PC-3 (cell line): Measurements from ENCODE around the gene RET. TPM values are rescaled to one million over a fixed set of nuclear protein-coding genes. Genes with fewer than 3 reads are reported as not detected.

Source experiments
- ATAC-seq: fragments of 200-7000 bp; cut with Tn5 transposase; 2 replicates; pipeline ENCODE4 v1.9.1; 2020; ENCODE audit warnings: mild to moderate bottlenecking, moderate library complexity
- BruUV-seq: library from RNA; stranded (reverse); fragments of 400-500 nt; replicated peaks from 2 replicates; lab custom pipeline; 2021; lab: Mats Ljungman, UMichigan
- CTCF ChIA-PET: fragments of 300-600 bp; sonication (Branson Sonifier 250); formaldehyde crosslinking; loops from one replicate; lab custom pipeline; 2022; ENCODE audit warnings: antibody characterized with exemption; lab: Charles Lee
- POLR2A ChIA-PET: fragments of 300-600 bp; sonication (Branson Sonifier 250); formaldehyde crosslinking; loops from one replicate; lab custom pipeline; 2022; ENCODE audit warnings: antibody characterized with exemption; ENCODE audit not compliant: unreplicated experiment; lab: Charles Lee
- DNase-seq: peaks from one replicate; pipeline ENCODE4 v3.0.0-alpha.2; 2015
- H2AFZ ChIP-seq: fragments of 300-600 bp; sonication (generic); 2 replicates; pipeline ENCODE4 v1.6.0; 2016; ENCODE audit warnings: antibody characterized with exemption, low read length
- H3F3A ChIP-seq: fragments of 300-600 bp; sonication (generic); one replicate; pipeline ENCODE4 v1.6.0; 2017; ENCODE audit warnings: antibody characterized with exemption, low read length, control low read depth, mild to moderate bottlenecking; ENCODE audit not compliant: unreplicated experiment
- H3K27ac ChIP-seq: fragments of 300-600 bp; sonication (generic); 2 replicates; pipeline ENCODE4 v1.5.1; 2016; ENCODE audit warnings: mild to moderate bottlenecking, low read length
- H3K27me3 ChIP-seq: fragments of 300-600 bp; sonication (generic); 2 replicates; pipeline ENCODE4 v1.6.1; 2016; ENCODE audit warnings: low read length, mixed read lengths
- H3K36me3 ChIP-seq: fragments of 300-600 bp; sonication (generic); 2 replicates; pipeline ENCODE4 v1.6.1; 2016; ENCODE audit warnings: low read depth, mixed run types, low read length, mixed read lengths
- H3K4me1 ChIP-seq: fragments of 300-600 bp; sonication (generic); 2 replicates; pipeline ENCODE4 v1.5.1; 2016; ENCODE audit warnings: low read length; ENCODE audit not compliant: insufficient read depth
- H3K4me2 ChIP-seq: fragments of 300-600 bp; sonication (generic); 2 replicates; pipeline ENCODE4 v1.6.0; 2016; ENCODE audit warnings: low read length
- H3K4me3 ChIP-seq: fragments of 300-600 bp; sonication (generic); 2 replicates; pipeline ENCODE4 v1.5.1; 2016; ENCODE audit warnings: mild to moderate bottlenecking, low read length, mixed read lengths
- H3K79me2 ChIP-seq: fragments of 300-600 bp; sonication (generic); 2 replicates; pipeline ENCODE4 v1.6.1; 2017; ENCODE audit warnings: low read length, mixed read lengths
- H3K9ac ChIP-seq: fragments of 300-600 bp; sonication (generic); 2 replicates; pipeline ENCODE4 v1.6.0; 2016; ENCODE audit warnings: mild to moderate bottlenecking, low read length
- H3K9me2 ChIP-seq: fragments of 300-600 bp; sonication (generic); replicated peaks from 2 replicates; pipeline ENCODE4 v1.6.1; 2016; ENCODE audit warnings: mixed run types, low read length, mixed read lengths
- H3K9me3 ChIP-seq: fragments of 300-600 bp; sonication (generic); 2 replicates; pipeline ENCODE4 v1.6.1; 2016; ENCODE audit warnings: low read length, mixed read lengths
- H4K20me1 ChIP-seq: fragments of 300-600 bp; sonication (generic); 2 replicates; pipeline ENCODE4 v1.6.1; 2016; ENCODE audit warnings: low read length, mixed read lengths
- EZH2 ChIP-seq: fragments of 300-600 bp; sonication (generic); IDR thresholded peaks from one replicate; pipeline ENCODE4 v1.6.1; 2017; ENCODE audit warnings: antibody characterized with exemption, mild to moderate bottlenecking, low read length; ENCODE audit not compliant: unreplicated experiment
- EZH2phosphoT487 ChIP-seq: fragments of 300-600 bp; sonication (generic); IDR thresholded peaks from 2 replicates; pipeline ENCODE4 v1.6.1; 2018; ENCODE audit warnings: mild to moderate bottlenecking, antibody characterized with exemption, low read length, borderline replicate concordance
- intact Hi-C: fragments of 100-400 bp; cut with micrococcal nuclease; formaldehyde crosslinking; loops from 2 replicates; pipeline ENCODE4 v1.9.0; 2023
- total RNA-seq: library from RNA; depleted of rRNA; stranded (reverse); fragments of >200 nt; gene quantifications from 2 replicates; pipeline ENCODE4 v1.2.3, GENCODE V29; 2014
- TF ChIP-seq, protein P1 (sequence below): fragments of 300-600 bp; sonication (generic); conservative IDR thresholded peaks from 2 replicates; pipeline ENCODE4 v1.5.1; 2017; ENCODE audit warnings: antibody characterized with exemption, low read depth, mild to moderate bottlenecking, low read length

RET gene
- total RNA-seq, 1 experiment from 2014 or later: not detected

DNA sequence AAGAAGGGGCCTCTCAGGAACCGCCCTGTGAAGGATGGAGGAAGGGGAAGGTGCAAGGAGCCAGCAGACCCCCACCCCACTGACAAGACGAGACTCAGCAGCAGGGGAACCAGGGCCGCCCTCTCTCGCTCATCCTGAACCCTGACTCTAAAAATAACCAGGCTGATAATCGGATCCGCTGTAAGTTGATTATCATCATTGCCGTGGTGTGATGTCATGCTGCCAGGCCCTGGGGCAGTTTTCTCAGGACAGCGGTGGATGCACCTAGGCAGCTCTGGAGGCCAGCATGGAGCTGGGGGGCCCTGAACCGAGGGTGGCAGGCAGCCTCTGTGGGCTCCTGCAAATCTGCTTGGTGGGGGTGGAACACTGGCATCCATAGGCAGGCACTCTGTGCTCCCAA is 7.9 kb downstream of the RET start:
- intact Hi-C loops: no loop called here
- H3F3A ChIP-seq: no peaks in the 10 kb centered on the region
- H3K4me2 ChIP-seq: no peak overlapping the region
- TF ChIP-seq EZH2phosphoT487 (no peak), EZH2 (no peak)
- TF ChIP-seq, protein P1, sequence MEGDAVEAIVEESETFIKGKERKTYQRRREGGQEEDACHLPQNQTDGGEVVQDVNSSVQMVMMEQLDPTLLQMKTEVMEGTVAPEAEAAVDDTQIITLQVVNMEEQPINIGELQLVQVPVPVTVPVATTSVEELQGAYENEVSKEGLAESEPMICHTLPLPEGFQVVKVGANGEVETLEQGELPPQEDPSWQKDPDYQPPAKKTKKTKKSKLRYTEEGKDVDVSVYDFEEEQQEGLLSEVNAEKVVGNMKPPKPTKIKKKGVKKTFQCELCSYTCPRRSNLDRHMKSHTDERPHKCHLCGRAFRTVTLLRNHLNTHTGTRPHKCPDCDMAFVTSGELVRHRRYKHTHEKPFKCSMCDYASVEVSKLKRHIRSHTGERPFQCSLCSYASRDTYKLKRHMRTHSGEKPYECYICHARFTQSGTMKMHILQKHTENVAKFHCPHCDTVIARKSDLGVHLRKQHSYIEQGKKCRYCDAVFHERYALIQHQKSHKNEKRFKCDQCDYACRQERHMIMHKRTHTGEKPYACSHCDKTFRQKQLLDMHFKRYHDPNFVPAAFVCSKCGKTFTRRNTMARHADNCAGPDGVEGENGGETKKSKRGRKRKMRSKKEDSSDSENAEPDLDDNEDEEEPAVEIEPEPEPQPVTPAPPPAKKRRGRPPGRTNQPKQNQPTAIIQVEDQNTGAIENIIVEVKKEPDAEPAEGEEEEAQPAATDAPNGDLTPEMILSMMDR: no peak
- no peaks in the 10 kb centered on the region for H4K20me1 ChIP-seq
- DNase-seq (no peak), ATAC-seq (no peak)
- H3K27ac ChIP-seq: no peak overlapping the region
- no peaks in the 10 kb centered on the region for H3K36me3 ChIP-seq
- H3K27me3 ChIP-seq: peaks cover 60% of the 10 kb centered on the region
- CTCF ChIA-PET: no interaction called here
- H3K79me2 ChIP-seq: no peaks in the 10 kb centered on the region
- POLR2A ChIA-PET: no interaction called here
- BruUV-seq: no TSS peak
- no peaks in the 10 kb centered on the region for H3K4me1 ChIP-seq
- no peaks in the 10 kb centered on the region for H3K9me3 ChIP-seq
- no peak overlapping the region for H2AFZ ChIP-seq
- no peak overlapping the region for H3K9ac ChIP-seq
- H3K4me3 ChIP-seq: no peak overlapping the region
- no peaks in the 10 kb centered on the region for H3K9me2 ChIP-seq

DNA sequence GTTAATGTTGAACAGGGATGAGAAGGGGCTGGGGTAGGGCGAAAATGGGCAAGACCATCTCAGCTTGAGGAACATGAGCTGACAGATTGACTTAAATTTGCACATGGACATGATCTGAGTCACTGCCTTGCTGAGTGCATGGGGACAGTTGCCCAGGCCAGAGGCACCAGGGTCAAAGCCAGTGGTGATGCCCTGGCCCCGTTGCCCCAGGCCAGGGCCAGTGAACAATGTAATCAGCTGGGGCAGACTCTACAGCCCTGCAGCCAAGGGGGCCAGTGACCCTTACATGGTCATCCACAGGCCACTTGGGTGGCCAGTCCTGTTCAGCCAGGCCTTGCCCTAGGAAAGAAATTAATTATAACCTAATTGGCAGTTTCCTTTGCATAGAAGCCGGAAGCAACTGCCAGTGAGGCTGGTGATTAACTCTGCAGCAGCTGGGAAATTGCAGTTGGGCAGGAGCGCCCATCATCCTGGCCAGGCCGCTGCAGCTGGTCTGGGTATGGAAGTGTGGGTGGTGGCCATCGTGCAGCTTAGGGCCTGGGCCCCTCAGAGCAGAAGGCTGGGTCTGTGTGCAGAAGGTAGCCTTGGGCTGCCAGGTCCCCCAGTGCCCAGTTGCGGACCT is 9.6 kb downstream of the RET start:
- no peak for DNase-seq
- Histone ChIP-seq H3K36me3 (no peaks in the 10 kb centered on the region), H3K4me3 (no peak overlapping the region), H3K9me2 (no peaks in the 10 kb centered on the region), H3K79me2 (no peaks in the 10 kb centered on the region), H3K9ac (no peak overlapping the region), H3K27ac (no peak overlapping the region), H3F3A (no peaks in the 10 kb centered on the region), H3K4me2 (no peak overlapping the region), H3K27me3 (peaks cover 60% of the 10 kb centered on the region), H3K4me1 (no peaks in the 10 kb centered on the region), H3K9me3 (no peaks in the 10 kb centered on the region), H4K20me1 (no peaks in the 10 kb centered on the region), H2AFZ (no peak overlapping the region)
- CTCF ChIA-PET: no interaction called here
- no peak for ATAC-seq
- no TSS peak for BruUV-seq
- TF ChIP-seq EZH2: no peak
- TF ChIP-seq, protein P1: no peak
- no peak for TF ChIP-seq EZH2phosphoT487
- intact Hi-C loops: no loop called here
- POLR2A ChIA-PET: no interaction called here

DNA sequence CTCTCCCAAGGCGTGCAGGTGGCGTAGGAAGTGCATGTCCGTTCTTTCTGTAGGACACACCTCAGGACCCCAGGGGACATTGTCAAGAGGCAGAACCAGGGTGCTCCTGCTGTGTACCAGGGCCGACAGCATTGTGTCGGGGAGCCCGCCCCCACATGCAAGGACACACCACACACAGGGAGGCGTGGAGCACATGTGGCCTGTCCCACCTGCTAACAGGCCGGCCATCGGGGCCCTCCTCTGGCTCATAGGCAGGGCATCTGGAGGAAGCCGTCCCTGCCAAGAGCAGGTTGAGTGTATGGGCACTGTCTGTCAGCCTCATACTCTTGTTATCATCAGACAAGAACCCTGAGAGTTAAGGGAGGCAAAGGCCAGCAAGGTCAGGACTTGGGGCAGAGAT is 12.7 kb downstream of the RET start:
- H3K9me3 ChIP-seq: no peaks in the 10 kb centered on the region
- ChIA-PET POLR2A (no interaction called here), CTCF (no interaction called here)
- H3K36me3 ChIP-seq: no peaks in the 10 kb centered on the region
- TF ChIP-seq, protein P1: no peak
- TF ChIP-seq EZH2phosphoT487 (no peak), EZH2 (no peak)
- peaks cover 39% of the 10 kb centered on the region for H3K27me3 ChIP-seq
- intact Hi-C loops: no loop called here
- H3K4me1 ChIP-seq: no peaks in the 10 kb centered on the region
- no peak overlapping the region for H3K4me2 ChIP-seq
- no peak for DNase-seq
- no TSS peak for BruUV-seq
- no peak overlapping the region for H3K27ac ChIP-seq
- ATAC-seq: no peak
- no peaks in the 10 kb centered on the region for H3K9me2 ChIP-seq
- H3F3A ChIP-seq: no peaks in the 10 kb centered on the region
- H4K20me1 ChIP-seq: no peaks in the 10 kb centered on the region
- H3K79me2 ChIP-seq: no peaks in the 10 kb centered on the region
- H2AFZ ChIP-seq: no peak overlapping the region
- no peak overlapping the region for H3K9ac ChIP-seq
- H3K4me3 ChIP-seq: no peak overlapping the region
